HUES64 (cell line): ENCODE data around the gene CASK.
"Not testable (repeated sequence)": the region's sequence is repeated elsewhere in the genome, so short reads cannot be mapped to it uniquely, and the experiment has no call there.

Experiments used
- H3K27ac ChIP-seq: 2 replicates; pipeline ENCODE4 v1.7.0; 2013; ENCODE audit warnings: low read depth, low read length, inconsistent platforms
- H3K27me3 ChIP-seq: 2 replicates; pipeline ENCODE4 v1.6.1; 2013; ENCODE audit warnings: mild to moderate bottlenecking, low read length; ENCODE audit not compliant: insufficient read depth
- H3K36me3 ChIP-seq: 2 replicates; pipeline ENCODE4 v1.6.1; 2013; ENCODE audit warnings: mild to moderate bottlenecking, low read length; ENCODE audit not compliant: insufficient read depth
- H3K4me1 ChIP-seq: 2 replicates; pipeline ENCODE4 v1.6.1; 2013; ENCODE audit warnings: mild to moderate bottlenecking, low read length, moderate library complexity; ENCODE audit not compliant: insufficient read depth
- H3K4me3 ChIP-seq: 2 replicates; pipeline ENCODE4 v1.5.1; 2013; ENCODE audit warnings: mild to moderate bottlenecking, low read length, moderate library complexity
- H3K9ac ChIP-seq: 2 replicates; pipeline ENCODE4 v1.6.1; 2013; ENCODE audit warnings: mild to moderate bottlenecking, low read depth, low read length
- H3K9me3 ChIP-seq: 2 replicates; pipeline ENCODE4 v1.6.1; 2013; ENCODE audit warnings: low read depth, low read length; ENCODE audit not compliant: insufficient read depth
- WGBS: fragments of 150-250, 120-280 bp; methylation state at CpG from one replicate; pipeline ENCODE4 v1.1.7; 2013; ENCODE audit warnings: missing lambda C conversion rate; 5-methylcytosine and 5-hydroxymethylcytosine counted together

CASK gene

DNA sequence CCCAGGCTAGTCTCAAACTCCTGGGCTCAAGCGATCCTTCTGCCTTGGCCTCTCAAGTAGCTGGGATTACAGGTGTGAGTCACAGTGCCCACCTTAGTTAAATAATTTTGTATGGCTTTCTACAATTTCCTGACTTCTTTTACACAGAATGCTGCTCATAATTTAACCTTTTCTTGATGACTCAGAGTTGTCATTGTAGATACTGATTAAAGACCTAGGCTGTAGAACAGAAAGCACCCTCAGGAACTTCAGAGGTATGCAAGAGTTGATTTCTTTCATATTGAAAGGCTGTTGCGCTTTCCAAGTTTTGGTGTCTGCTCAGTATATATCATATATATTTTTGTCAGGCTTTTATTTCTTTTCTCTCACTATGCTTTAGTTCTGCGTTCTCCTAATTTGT is 255.7 kb downstream of the CASK start:
- H3K9me3 ChIP-seq = no peaks in the 10 kb centered on the region
- peaks cover 13% of the 10 kb centered on the region; the same call in 1 of the 2 replicates for H3K4me1 ChIP-seq
- no peaks in the 10 kb centered on the region for H3K27me3 ChIP-seq
- no peak overlapping the region for H3K27ac ChIP-seq
- 90% methylated on average over 1 of the region's 3 CpGs for WGBS
- peaks cover 5% of the 10 kb centered on the region; the same call in 1 of the 2 replicates for H3K36me3 ChIP-seq
- H3K9ac ChIP-seq = no peak overlapping the region
- no peak overlapping the region for H3K4me3 ChIP-seq

DNA sequence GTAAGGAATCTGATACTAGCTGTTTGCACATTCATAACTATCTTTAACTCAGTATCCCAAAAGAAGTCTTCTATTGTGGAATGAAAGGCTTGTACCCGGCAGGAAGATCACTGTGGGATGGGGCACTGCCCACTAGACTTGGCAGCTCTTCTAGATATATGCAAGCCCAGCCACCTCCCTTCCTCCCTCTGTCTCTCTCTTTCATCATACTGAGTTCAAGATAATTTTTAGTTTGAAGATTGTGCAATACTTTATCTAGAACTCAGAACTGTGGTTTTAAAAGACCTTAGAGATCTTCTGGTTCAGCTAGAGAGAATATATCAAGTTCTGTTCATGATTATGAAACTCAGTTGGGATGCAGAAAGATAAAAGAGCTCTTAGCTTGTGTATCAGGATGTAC is 257.1 kb downstream of the CASK start:
- Histone ChIP-seq H3K9me3 (no peaks in the 10 kb centered on the region), H3K27me3 (no peaks in the 10 kb centered on the region), H3K9ac (no peak overlapping the region), H3K4me1 (peaks cover 6% of the 10 kb centered on the region; the same call in 1 of the 2 replicates), H3K27ac (no peak overlapping the region), H3K4me3 (no peak overlapping the region), H3K36me3 (peaks cover 5% of the 10 kb centered on the region; the same call in 1 of the 2 replicates)
- WGBS = 100% methylated on average over 1 of the region's 1 CpG

- Histone ChIP-seq H3K36me3 (peaks cover 5% of the 10 kb centered on the region; the same call in 1 of the 2 replicates), H3K4me3 (no peak overlapping the region), H3K9me3 (no peaks in the 10 kb centered on the region), H3K27me3 (no peaks in the 10 kb centered on the region), H3K9ac (no peak overlapping the region), H3K27ac (no peak overlapping the region), H3K4me1 (peaks cover 6% of the 10 kb centered on the region; the same call in 1 of the 2 replicates)
- 94% methylated on average over 2 of the region's 2 CpGs for WGBS
These were observed 257.7 kb downstream of the CASK start for GRCh38 chrX:41665686-41666085.

- H3K4me3 ChIP-seq = no peak overlapping the region
These were observed 258.4 kb downstream of the CASK start for GRCh38 chrX:41664908-41665307.

DNA sequence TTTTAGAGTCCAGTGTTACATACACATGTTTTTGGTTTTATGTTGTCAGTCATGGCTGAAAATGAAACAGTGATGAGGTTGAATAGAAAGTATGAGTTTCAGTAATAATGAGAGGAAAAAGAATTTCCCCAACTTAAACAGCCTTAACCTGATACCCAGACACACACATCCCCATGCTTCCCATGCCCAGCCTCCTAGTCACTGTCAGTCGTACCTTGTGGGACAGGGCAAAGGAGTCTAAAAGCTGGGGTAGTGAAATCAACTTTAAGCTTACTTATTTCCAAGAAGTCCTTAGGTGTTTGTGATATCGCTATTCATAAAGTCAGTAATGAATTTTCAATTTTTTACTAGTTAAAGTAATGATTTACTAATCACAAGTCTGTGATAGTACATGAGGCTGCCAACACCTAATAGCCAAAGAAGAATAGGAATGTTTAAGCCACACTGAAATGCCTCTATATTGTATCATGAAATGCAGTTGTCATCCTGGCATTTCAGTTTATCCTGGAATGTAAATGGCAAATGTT is 258.9 kb downstream of the CASK start:
- Histone ChIP-seq H3K9ac (no peak overlapping the region), H3K27ac (no peak overlapping the region), H3K4me3 (no peak overlapping the region), H3K9me3 (no peaks in the 10 kb centered on the region), H3K36me3 (peaks cover 13% of the 10 kb centered on the region), H3K4me1 (peaks cover 6% of the 10 kb centered on the region; the same call in 1 of the 2 replicates), H3K27me3 (no peaks in the 10 kb centered on the region)
- WGBS = no CpG with 5 or more reads among the region's 2 CpGs

More at GRCh38 chrX:41664908-41665307, 258.4 kb downstream of the CASK start:
- peaks cover 6% of the 10 kb centered on the region; the same call in 1 of the 2 replicates for H3K4me1 ChIP-seq
- H3K36me3 ChIP-seq = peaks cover 11% of the 10 kb centered on the region
- H3K9me3 ChIP-seq = no peaks in the 10 kb centered on the region
- H3K27me3 ChIP-seq = no peaks in the 10 kb centered on the region
- no peak overlapping the region for H3K27ac ChIP-seq
- no peak overlapping the region for H3K9ac ChIP-seq

- Histone ChIP-seq H3K27me3 (no peaks in the 10 kb centered on the region), H3K9me3 (no peaks in the 10 kb centered on the region), H3K4me3 (no peak overlapping the region), H3K4me1 (no peaks in the 10 kb centered on the region), H3K9ac (no peak overlapping the region), H3K36me3 (peaks cover 31% of the 10 kb centered on the region), H3K27ac (no peak overlapping the region)
- 100% methylated on average over 1 of the region's 2 CpGs for WGBS
These were observed 261.8 kb downstream of the CASK start for GRCh38 chrX:41661366-41662095.

- no peak overlapping the region for H3K4me3 ChIP-seq
- no peaks in the 10 kb centered on the region for H3K9me3 ChIP-seq
- H3K36me3 ChIP-seq = peaks cover 38% of the 10 kb centered on the region
- H3K9ac ChIP-seq = no peak overlapping the region
- H3K4me1 ChIP-seq = no peaks in the 10 kb centered on the region
- H3K27ac ChIP-seq = no peak overlapping the region
- 92% methylated on average over 4 of the region's 4 CpGs for WGBS
- no peaks in the 10 kb centered on the region for H3K27me3 ChIP-seq
These were observed 267.7 kb downstream of the CASK start for GRCh38 chrX:41655631-41656030.

- Histone ChIP-seq H3K27ac (no peak overlapping the region), H3K4me1 (no peaks in the 10 kb centered on the region), H3K9me3 (no peaks in the 10 kb centered on the region), H3K9ac (no peak overlapping the region), H3K27me3 (no peaks in the 10 kb centered on the region), H3K4me3 (no peak overlapping the region), H3K36me3 (peaks cover 34% of the 10 kb centered on the region)
- 88% methylated on average over 4 of the region's 4 CpGs for WGBS
These were observed 268.3 kb downstream of the CASK start for GRCh38 chrX:41655101-41655500.

- H3K36me3 ChIP-seq = peaks cover 21% of the 10 kb centered on the region; the same call in 1 of the 2 replicates
- H3K4me3 ChIP-seq = no peak overlapping the region
- no peak overlapping the region for H3K27ac ChIP-seq
- H3K9ac ChIP-seq = no peak overlapping the region
- no peaks in the 10 kb centered on the region for H3K9me3 ChIP-seq
- no peaks in the 10 kb centered on the region for H3K4me1 ChIP-seq
- WGBS = 96% methylated on average over 4 of the region's 4 CpGs
- H3K27me3 ChIP-seq = no peaks in the 10 kb centered on the region
These were observed 270.2 kb downstream of the CASK start for GRCh38 chrX:41653125-41653524.

- H3K9me3 ChIP-seq, H3K4me1 ChIP-seq, H3K27ac ChIP-seq, H3K36me3 ChIP-seq, H3K27me3 ChIP-seq, H3K4me3 ChIP-seq, H3K9ac ChIP-seq: not testable (repeated sequence)
- 100% methylated on average over 1 of the region's 2 CpGs for WGBS
These were observed 277.2 kb downstream of the CASK start for GRCh38 chrX:41646201-41646600.

- 0 out of 2 replicates have a peak, but pooled peaks cover 9% of the 10 kb centered on the region for H3K4me1 ChIP-seq
- no peak overlapping the region for H3K27ac ChIP-seq
- no peak overlapping the region for H3K9ac ChIP-seq
- H3K4me3 ChIP-seq = no peak overlapping the region
- WGBS = 44% methylated on average over 2 of the region's 2 CpGs
- H3K9me3 ChIP-seq = no peaks in the 10 kb centered on the region
- no peaks in the 10 kb centered on the region for H3K27me3 ChIP-seq
- H3K36me3 ChIP-seq = no peaks in the 10 kb centered on the region; the same call in 1 of the 2 replicates
These were observed 289.1 kb downstream of the CASK start for GRCh38 chrX:41634284-41634683.
